ENCODE data around the gene ROCK2. TPM values are rescaled to one million over a fixed set of nuclear protein-coding genes. Genes with fewer than 3 reads are reported as not detected.
A peak's percentile ranks its signal among the peaks of the same experiment; 100 is the strongest.

ROCK2 gene
- total RNA-seq, 2 experiments from 2014 or later, result 16.6 to 19.2 TPM

DNA sequence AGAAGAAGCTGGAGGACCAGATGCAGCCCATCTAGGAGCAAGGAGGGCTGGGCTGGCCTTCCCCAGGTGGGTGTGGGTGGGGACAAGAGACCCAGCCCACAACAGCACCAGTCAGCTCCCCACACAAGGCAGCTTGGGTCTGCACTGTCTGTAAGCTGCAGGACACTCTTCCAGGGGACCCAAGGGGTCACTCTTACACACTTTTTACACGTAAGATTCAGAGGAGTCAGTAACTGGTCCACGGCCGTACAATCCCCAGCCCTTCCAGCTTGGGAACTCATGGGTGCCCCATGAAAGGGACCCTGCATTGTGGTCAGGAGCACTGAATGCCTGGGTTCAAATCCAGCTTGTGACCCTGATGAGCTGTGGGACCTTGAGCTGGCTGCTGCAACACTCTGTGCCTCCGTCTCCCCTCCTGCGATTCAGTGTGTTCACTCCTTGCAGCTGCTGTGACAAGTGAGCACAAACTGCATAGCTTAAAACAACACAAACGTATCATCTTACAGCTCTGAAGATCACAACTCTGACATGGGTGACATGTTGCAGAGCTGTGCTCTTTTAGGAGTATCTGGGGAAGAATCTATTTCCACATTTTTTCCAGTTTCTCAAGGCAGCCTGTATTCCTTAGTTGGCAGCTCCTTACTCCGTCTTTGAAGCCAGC lies 200.2 kb downstream of the ROCK2 start:
- DNase-seq, result no peak
- no peak overlapping the region for H3K4me3 Mint-ChIP-seq
- no peaks in the 10 kb centered on the region for H3K4me1 Mint-ChIP-seq (ENCODE audit: low read depth)
- intact Hi-C loops (cut with micrococcal nuclease), result no loop called here
- no peaks in the 10 kb centered on the region for H3K36me3 Mint-ChIP-seq
- CTCF ChIA-PET, result interaction anchor here (1.1 to 3.6 kb wide), 3 partner anchors 12 to 303 kb away, joined by 3 to 18 read pairs (median 4); a partner anchor contains a TSS
- H3K27me3 Mint-ChIP-seq, result peaks cover 8% of the 10 kb centered on the region
- no peak overlapping the region for H3K27ac Mint-ChIP-seq
- H3K9me3 Mint-ChIP-seq, result peaks cover 7% of the 10 kb centered on the region
- POLR2A ChIA-PET, result interaction anchor here (1.0 to 1.2 kb wide), 2 partner anchors 11 kb away, joined by 4 read pairs; partner anchors contain the start of gene SLC66A3

- intact Hi-C loops (cut with micrococcal nuclease), result no loop called here
- H3K27me3 Mint-ChIP-seq, result peaks cover 8% of the 10 kb centered on the region
- peaks cover 7% of the 10 kb centered on the region for H3K9me3 Mint-ChIP-seq
- ChIA-PET CTCF (interaction anchor here (1.3 to 3.6 kb wide), 2 partner anchors 11 to 19 kb away, joined by 4 to 18 read pairs; a partner anchor contains a TSS), POLR2A (no interaction called here)
- no peak overlapping the region for H3K4me3 Mint-ChIP-seq
- DNase-seq, result no peak
- no peaks in the 10 kb centered on the region for H3K4me1 Mint-ChIP-seq (ENCODE audit: low read depth)
- H3K27ac Mint-ChIP-seq, result no peak overlapping the region
- H3K36me3 Mint-ChIP-seq, result no peaks in the 10 kb centered on the region
Measured at GRCh38 chr2:11142987-11143386, 201.4 kb downstream of the ROCK2 start.

DNA sequence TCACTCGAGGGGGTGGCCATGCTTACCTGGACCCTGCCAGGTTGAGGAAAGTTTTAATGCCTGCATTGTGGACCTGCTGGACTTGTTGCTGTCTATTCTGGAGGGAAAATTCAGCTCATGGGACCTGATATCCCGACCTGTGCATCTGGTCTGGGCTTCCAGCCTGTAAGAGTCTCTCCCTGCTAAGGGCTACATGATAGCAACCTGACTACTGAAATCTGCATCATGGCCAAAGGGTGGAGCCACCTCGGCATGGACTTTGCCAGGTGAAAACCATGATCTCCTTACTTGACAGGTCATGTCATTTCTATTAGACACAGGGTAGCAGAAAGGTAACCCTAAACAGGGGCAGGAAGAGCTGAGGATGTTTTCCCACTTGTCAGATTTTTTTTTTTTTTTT lies 202.1 kb downstream of the ROCK2 start:
- intact Hi-C loops (cut with micrococcal nuclease), result no loop called here
- peaks cover 4% of the 10 kb centered on the region for H3K9me3 Mint-ChIP-seq
- ChIA-PET POLR2A (no interaction called here), CTCF (interaction anchor here (3.6 kb wide), 1 partner anchor 10 kb away, joined by 18 read pairs; a partner anchor contains a TSS)
- H3K27ac Mint-ChIP-seq, result no peak overlapping the region
- H3K36me3 Mint-ChIP-seq, result no peaks in the 10 kb centered on the region
- H3K27me3 Mint-ChIP-seq, result peaks cover 8% of the 10 kb centered on the region
- no peak overlapping the region for H3K4me3 Mint-ChIP-seq
- H3K4me1 Mint-ChIP-seq (ENCODE audit: low read depth), result no peaks in the 10 kb centered on the region
- DNase-seq, result no peak

- DNase-seq, result no peak
- Mint-ChIP-seq H3K4me3 (no peak overlapping the region), H3K9me3 (peaks cover 3% of the 10 kb centered on the region), H3K27me3 (peaks cover 8% of the 10 kb centered on the region), H3K36me3 (no peaks in the 10 kb centered on the region), H3K27ac (no peak overlapping the region), H3K4me1 (ENCODE audit: low read depth) (no peaks in the 10 kb centered on the region)
- CTCF ChIA-PET, result interaction anchor here (0.8 to 3.6 kb wide), 2 partner anchors 9 to 231 kb away, joined by 4 to 18 read pairs; a partner anchor contains a TSS
- POLR2A ChIA-PET, result no interaction called here
- intact Hi-C loops (cut with micrococcal nuclease), result no loop called here
Measured at GRCh38 chr2:11141319-11141718, 203.1 kb downstream of the ROCK2 start.

DNA sequence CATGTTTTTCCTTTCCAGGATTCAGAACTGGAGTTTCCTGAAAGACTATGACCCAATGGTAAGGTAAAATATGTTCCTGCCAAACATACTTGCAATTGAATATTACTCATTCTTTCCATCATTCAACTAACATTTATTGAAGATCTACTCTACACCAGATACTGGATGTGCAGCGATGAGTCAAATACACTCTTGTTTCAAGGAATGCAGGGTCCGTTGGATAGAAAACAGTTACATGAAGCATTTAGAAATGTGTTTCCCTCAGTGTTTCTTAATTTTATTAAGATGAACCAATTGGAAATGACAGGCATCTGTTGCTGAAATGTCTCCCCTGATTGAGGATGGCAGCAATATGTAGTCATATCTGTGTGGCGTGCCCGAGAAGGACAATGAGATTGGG lies 203.9 kb downstream of the ROCK2 start:
- H3K4me1 Mint-ChIP-seq (ENCODE audit: low read depth), result no peaks in the 10 kb centered on the region
- no peak for DNase-seq
- H3K9me3 Mint-ChIP-seq, result peaks cover 1% of the 10 kb centered on the region
- intact Hi-C loops (cut with micrococcal nuclease), result no loop called here
- H3K27me3 Mint-ChIP-seq, result peaks cover 8% of the 10 kb centered on the region
- H3K4me3 Mint-ChIP-seq, result no peak overlapping the region
- H3K36me3 Mint-ChIP-seq, result no peaks in the 10 kb centered on the region
- ChIA-PET CTCF (no interaction called here), POLR2A (no interaction called here)
- no peak overlapping the region for H3K27ac Mint-ChIP-seq

GRCh38 chr2:11134349-11134748 lies 210.1 kb downstream of the ROCK2 start:
- Mint-ChIP-seq H3K9me3 (no peaks in the 10 kb centered on the region), H3K4me1 (ENCODE audit: low read depth) (peaks cover 27% of the 10 kb centered on the region), H3K27ac (no peak overlapping the region), H3K4me3 (no peak overlapping the region), H3K36me3 (no peaks in the 10 kb centered on the region), H3K27me3 (no peaks in the 10 kb centered on the region)
- intact Hi-C loops (cut with micrococcal nuclease), result loop anchor here (5.0 to 10.0 kb wide), 3 partner anchors 280 to 343 kb away; partner anchors contain the start of gene PDIA6
- POLR2A ChIA-PET, result interaction anchor here (2.7 kb wide), 1 partner anchor 21 kb away, joined by 14 read pairs; the partner anchor contains the start of gene SLC66A3
- no peak for DNase-seq
- CTCF ChIA-PET, result interaction anchor here (3.0 to 7.2 kb wide), 4 partner anchors 278 to 448 kb away, joined by 26 to 123 read pairs (median 78); no protein-coding TSS in a partner anchor

DNA sequence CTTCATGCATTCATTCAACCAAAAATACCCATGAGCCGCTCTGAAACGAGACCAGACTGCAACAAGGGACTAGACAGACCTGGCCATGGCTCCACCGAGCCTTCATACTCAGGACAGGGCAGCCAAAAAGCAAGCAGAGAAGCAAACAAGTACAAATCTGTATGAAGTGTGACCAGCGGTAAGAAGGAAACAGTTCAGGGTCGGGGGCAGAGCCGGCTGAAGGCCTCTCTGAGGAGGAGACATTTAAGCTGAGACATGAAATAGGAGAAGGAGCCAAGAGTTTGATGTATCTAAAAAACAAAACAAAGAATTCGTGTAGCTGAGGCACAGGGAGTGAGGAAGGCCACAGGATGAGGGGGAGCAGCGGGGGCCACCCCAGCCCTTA lies 210.5 kb downstream of the ROCK2 start:
- H3K36me3 Mint-ChIP-seq, result no peaks in the 10 kb centered on the region
- no peaks in the 10 kb centered on the region for H3K9me3 Mint-ChIP-seq
- no peak for DNase-seq
- ChIA-PET CTCF (interaction anchor here (1.1 to 7.2 kb wide), 11 partner anchors 9 to 554 kb away, joined by 6 to 123 read pairs (median 18); partner anchors contain the start of gene ROCK2), POLR2A (interaction anchor here (1.5 to 2.7 kb wide), 2 partner anchors 10 to 22 kb away, joined by 4 to 14 read pairs; partner anchors contain the start of gene SLC66A3)
- intact Hi-C loops (cut with micrococcal nuclease), result loop anchor here (2.0 to 10.0 kb wide), 5 partner anchors 21 to 549 kb away; partner anchors contain the start of genes PDIA6 and SLC66A3
- no peaks in the 10 kb centered on the region for H3K27me3 Mint-ChIP-seq
- no peak overlapping the region for H3K27ac Mint-ChIP-seq
- no peak overlapping the region for H3K4me3 Mint-ChIP-seq
- H3K4me1 Mint-ChIP-seq (ENCODE audit: low read depth), result peaks cover 27% of the 10 kb centered on the region

GRCh38 chr2:11133238-11133935 lies 211.0 kb downstream of the ROCK2 start:
- no peak overlapping the region for H3K27ac Mint-ChIP-seq
- no peaks in the 10 kb centered on the region for H3K9me3 Mint-ChIP-seq

GRCh38 chr2:11132036-11132671 lies 212.3 kb downstream of the ROCK2 start:
- no peaks in the 10 kb centered on the region for H3K36me3 Mint-ChIP-seq
- DNase-seq, result no peak
- ChIA-PET CTCF (interaction anchor here (0.6 to 7.2 kb wide), 42 partner anchors 9 to 556 kb away, joined by 3 to 123 read pairs (median 4); partner anchors contain the start of genes PDIA6, ROCK2 and SLC66A3), POLR2A (interaction anchor here (0.7 to 2.7 kb wide), 5 partner anchors 12 to 455 kb away, joined by 3 to 14 read pairs (median 4); partner anchors contain the start of gene SLC66A3)
- H3K4me3 Mint-ChIP-seq, result peak overlapping the region; percentile 65
- H3K4me1 Mint-ChIP-seq (ENCODE audit: low read depth), result peaks cover 28% of the 10 kb centered on the region
- H3K9me3 Mint-ChIP-seq, result no peaks in the 10 kb centered on the region
- intact Hi-C loops (cut with micrococcal nuclease), result loop anchor here (1.0 to 10.0 kb wide), 8 partner anchors 23 to 551 kb away; partner anchors contain the start of genes PDIA6 and SLC66A3
- H3K27ac Mint-ChIP-seq, result peak overlapping the region; percentile 75
- H3K27me3 Mint-ChIP-seq, result no peaks in the 10 kb centered on the region

More at GRCh38 chr2:11133238-11133935, 211.0 kb downstream of the ROCK2 start:
- H3K4me3 Mint-ChIP-seq, result peak overlapping the region; percentile 65
- intact Hi-C loops (cut with micrococcal nuclease), result loop anchor here (2.0 to 10.0 kb wide), 5 partner anchors 21 to 549 kb away; partner anchors contain the start of genes PDIA6 and SLC66A3
- ChIA-PET POLR2A (interaction anchor here (0.6 to 2.7 kb wide), 4 partner anchors 10 to 100 kb away, joined by 3 to 14 read pairs (median 4); partner anchors contain the start of gene SLC66A3), CTCF (interaction anchor here (0.5 to 7.2 kb wide), 53 partner anchors 10 to 1955 kb away, joined by 3 to 123 read pairs (median 5); partner anchors contain the start of genes PDIA6, ROCK2 and SLC66A3)
- peaks cover 28% of the 10 kb centered on the region for H3K4me1 Mint-ChIP-seq (ENCODE audit: low read depth)
- H3K27me3 Mint-ChIP-seq, result no peaks in the 10 kb centered on the region
- DNase-seq, result no peak
- H3K36me3 Mint-ChIP-seq, result no peaks in the 10 kb centered on the region

GRCh38 chr2:11131166-11131920 lies 213.1 kb downstream of the ROCK2 start:
- H3K27ac Mint-ChIP-seq, result no peak overlapping the region

More at GRCh38 chr2:11131166-11131920, 213.1 kb downstream of the ROCK2 start:
- intact Hi-C loops (cut with micrococcal nuclease), result loop anchor here (5.0 to 10.0 kb wide), 3 partner anchors 283 to 346 kb away; partner anchors contain the start of gene PDIA6
- Mint-ChIP-seq H3K4me1 (ENCODE audit: low read depth) (peaks cover 28% of the 10 kb centered on the region), H3K27me3 (no peaks in the 10 kb centered on the region), H3K9me3 (no peaks in the 10 kb centered on the region), H3K36me3 (no peaks in the 10 kb centered on the region), H3K4me3 (peak overlapping the region; percentile 65)
- ChIA-PET POLR2A (interaction anchor here (2.7 kb wide), 1 partner anchor 24 kb away, joined by 14 read pairs; the partner anchor contains the start of gene SLC66A3), CTCF (interaction anchor here (0.8 to 7.2 kb wide), 22 partner anchors 9 to 552 kb away, joined by 3 to 123 read pairs (median 11); partner anchors contain the start of genes PDIA6, ROCK2 and SLC66A3)
- no peak for DNase-seq

Data from activated CD4-positive, alpha-beta memory T cell treated with anti-CD3 and anti-CD28 coated beads for 36 hours (primary cell).